GM08714 (cell line): ENCODE results near the gene RFX1.
"Not testable (repeated sequence)": the region's sequence is repeated elsewhere in the genome, so short reads cannot be mapped to it uniquely, and the experiment has no call there.

Experiments used
- H3K4me3 ChIP-seq: fragments of 200-500 bp; sonication (Bioruptor generic); 2 replicates; pipeline ENCODE4 v1.5.1; 2014; ENCODE audit warnings: mild to moderate bottlenecking, low read length, inconsistent platforms
- ZNF274 ChIP-seq: IDR thresholded peaks from 2 replicates; pipeline ENCODE4 v1.6.1; 2012; ENCODE audit warnings: mild to moderate bottlenecking, low read depth, low read length

RFX1 gene

GRCh38 chr19:13981021-13981420 is 25.1 kb downstream of the RFX1 start:
- TF ChIP-seq ZNF274, result no peak
- no peak overlapping the region for H3K4me3 ChIP-seq

DNA sequence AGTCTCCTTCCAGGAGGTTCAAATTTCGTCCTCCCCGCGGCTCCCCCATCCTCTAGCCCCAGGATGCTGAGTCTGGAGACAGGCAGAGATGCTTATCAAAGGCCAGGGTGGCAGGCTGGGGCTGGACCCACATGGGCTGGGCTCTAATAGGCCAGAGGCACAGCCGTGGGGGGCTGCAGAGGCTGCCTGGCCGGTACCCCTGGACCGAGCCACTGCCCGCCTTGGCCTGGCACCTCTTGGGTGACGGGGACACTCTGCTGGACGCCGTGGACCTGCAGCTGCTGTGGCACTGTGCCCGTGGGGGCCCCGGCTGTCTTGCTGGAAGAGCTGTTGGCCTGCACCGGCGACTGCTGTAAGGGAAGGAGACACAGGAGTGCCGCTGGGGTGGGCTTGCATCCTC is 25.8 kb downstream of the RFX1 start:
- H3K4me3 ChIP-seq, result no peak overlapping the region
- no peak for TF ChIP-seq ZNF274

DNA sequence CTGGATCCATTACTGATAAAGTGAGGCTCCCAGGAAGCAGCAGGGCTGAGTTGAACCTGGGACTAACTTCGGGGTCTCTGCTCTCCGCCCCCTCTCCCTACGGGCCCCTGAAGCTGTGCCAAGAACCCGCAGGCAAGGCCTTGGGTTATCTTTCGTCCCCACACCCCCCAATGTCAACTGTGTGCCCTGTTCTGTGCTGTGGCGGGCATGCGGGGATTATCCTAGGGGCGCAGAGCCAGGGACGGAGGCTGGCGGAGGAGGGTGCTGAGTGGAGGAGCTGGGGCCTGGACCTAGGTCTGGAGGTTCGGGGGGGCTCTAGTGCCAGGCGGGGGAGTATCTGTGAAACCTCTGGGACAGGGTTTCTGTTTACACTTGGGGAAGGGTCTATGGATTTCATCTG is 26.4 kb downstream of the RFX1 start:
- no peak overlapping the region for H3K4me3 ChIP-seq
- TF ChIP-seq ZNF274, result no peak

- no peak overlapping the region for H3K4me3 ChIP-seq
- no peak for TF ChIP-seq ZNF274
Observed at GRCh38 chr19:13979244-13979615, 26.9 kb downstream of the RFX1 start.

- no peak overlapping the region for H3K4me3 ChIP-seq
- no peak for TF ChIP-seq ZNF274
Observed at GRCh38 chr19:13978351-13979243, 27.5 kb downstream of the RFX1 start.

GRCh38 chr19:13977803-13978202 is 28.3 kb downstream of the RFX1 start:
- no peak for TF ChIP-seq ZNF274
- no peak overlapping the region for H3K4me3 ChIP-seq

DNA sequence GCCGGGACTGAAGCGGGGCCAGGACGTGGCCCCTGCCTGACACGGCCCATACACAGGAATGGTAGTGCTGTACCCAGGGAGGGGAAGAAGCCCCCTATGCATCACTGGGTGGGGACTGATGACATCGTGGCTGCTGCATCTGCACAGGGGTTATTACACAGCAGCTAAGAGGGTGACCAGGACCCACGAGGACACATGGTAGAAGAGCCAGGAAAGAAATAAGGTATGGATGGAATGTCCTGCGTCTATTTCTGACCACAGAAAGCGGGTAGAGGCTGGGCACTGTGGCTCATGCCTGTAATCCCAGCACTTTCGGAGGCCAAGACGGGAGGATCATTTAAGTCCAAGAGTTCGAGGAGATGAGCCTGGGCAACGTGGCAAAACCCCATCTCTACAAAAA is 29.7 kb downstream of the RFX1 start:
- TF ChIP-seq ZNF274, result no peak
- H3K4me3 ChIP-seq, result no peak overlapping the region

GRCh38 chr19:13975870-13976269 is 30.2 kb downstream of the RFX1 start:
- no peak overlapping the region for H3K4me3 ChIP-seq
- TF ChIP-seq ZNF274, result no peak

- no peak overlapping the region for H3K4me3 ChIP-seq
- TF ChIP-seq ZNF274, result no peak
Observed at GRCh38 chr19:13974073-13974472, 32.0 kb downstream of the RFX1 start.

DNA sequence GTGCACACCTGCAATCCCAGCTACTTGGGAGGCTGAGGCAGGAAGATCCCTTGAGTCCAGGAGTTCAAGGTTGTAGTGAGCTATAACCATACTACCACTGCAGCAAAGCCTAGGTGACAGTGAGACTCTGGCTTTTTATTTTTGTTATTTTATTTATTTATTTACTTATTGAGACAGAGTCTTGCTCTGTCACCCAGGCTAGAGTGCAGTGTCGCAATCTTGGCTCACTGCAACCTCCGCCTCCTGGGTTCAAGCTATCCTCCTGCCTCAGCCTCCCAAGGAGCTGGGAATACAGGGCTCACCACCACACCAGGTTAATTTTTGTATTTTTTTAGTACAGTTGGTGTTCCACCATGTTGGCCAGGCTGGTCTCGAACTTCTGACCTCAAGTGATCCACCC is 32.6 kb downstream of the RFX1 start:
- not testable (repeated sequence) for H3K4me3 ChIP-seq

DNA sequence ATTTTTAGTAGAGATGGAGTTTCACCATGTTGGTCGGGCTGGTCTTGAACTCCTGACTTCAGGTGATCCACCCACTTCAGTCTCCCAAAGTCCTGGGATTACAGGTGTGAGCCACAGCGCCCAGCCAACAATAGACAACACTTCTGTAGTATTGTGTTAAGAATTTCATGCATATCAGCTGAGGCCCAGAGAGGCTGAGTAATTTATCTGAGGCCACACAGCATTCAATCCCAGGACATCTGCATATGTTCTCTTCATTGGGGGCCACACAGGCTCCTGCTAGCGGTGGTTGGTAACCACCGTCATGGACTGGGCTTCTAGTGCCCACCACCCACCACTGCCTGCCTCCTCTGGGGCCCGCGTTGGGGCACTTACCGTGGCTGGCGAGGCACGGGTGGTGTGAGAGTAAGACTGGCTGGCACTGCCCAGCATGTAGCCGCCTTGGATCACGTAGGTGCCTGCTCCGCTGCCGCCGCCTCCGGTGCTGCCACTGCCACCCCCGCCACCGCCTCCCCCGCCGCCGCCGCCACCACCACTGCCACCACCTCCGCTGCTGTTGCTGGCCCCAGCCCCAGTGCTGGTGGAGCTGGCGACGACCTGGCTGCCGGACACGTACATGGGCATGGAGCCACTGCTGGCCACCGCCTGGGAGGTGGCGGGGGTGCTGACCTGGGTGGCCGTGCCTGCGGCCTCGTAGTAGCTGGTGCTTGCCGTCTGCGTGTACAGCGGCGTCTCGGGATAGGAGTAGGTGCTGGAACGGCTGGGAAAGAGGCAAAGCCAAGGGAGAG is 33.6 kb downstream of the RFX1 start:
- TF ChIP-seq ZNF274, result no peak
- H3K4me3 ChIP-seq, result no peak overlapping the region

DNA sequence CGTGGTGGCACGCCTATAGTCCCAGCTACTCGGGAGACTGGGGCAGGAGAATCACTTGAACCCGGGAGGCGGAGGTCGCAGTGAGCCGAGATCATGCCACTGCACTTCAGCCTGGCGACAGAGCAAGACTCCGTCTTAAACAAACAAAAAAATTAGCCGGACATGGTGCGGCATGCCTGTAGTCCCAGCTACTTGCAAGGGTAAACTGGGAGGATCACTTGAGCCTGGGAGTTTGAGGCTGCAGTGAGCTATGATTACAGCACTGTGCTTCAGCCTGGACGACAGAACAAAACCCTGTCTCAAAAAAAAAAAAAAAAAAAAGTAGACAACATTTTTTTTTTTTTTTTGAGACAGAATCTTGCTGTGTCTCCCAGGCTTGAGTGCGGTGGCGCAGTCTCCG is 34.3 kb downstream of the RFX1 start:
- not testable (repeated sequence) for H3K4me3 ChIP-seq

DNA sequence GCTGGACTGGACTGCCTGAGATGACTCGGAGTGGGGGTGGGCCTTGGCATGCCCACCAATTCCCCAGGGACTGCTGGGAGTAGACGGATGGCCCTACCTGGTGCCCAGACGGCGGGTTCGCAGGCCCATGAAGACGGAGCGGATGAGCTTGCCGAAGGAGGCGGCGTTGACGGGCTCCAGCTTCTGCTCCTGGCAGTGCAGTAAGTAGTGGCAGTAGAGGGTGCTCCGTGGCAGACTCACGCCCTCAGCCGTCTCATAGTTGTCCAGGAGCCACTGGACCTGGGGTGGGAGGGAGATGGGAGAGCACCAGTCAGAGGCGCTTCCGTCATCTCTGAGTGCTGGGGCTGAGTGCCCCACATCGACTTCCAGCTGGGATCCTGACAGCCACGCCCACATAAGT is 36.2 kb downstream of the RFX1 start:
- TF ChIP-seq ZNF274, result no peak
- H3K4me3 ChIP-seq, result no peak overlapping the region

DNA sequence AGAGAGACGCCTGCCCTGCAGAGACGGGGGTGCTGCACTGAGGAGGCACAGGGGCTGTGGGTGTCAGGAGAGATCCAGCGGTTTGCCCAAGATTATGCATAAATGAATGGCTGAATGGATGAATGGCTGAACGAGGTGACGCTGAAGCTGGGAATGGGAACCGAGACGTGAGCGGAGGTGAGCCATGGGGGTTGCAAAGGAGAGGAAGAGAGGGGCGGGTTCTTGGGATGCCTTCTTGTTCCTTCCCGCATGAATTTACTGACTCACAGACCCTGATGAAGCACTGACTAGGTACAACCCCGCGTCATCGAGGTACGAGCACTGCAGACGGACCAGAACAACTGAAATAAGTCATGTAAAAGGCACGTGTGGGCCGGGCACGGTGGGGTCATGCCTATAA is 37.1 kb downstream of the RFX1 start:
- no peak overlapping the region for H3K4me3 ChIP-seq
- no peak for TF ChIP-seq ZNF274

GRCh38 chr19:13968383-13968935 is 37.7 kb downstream of the RFX1 start:
- TF ChIP-seq ZNF274, result no peak
- H3K4me3 ChIP-seq, result no peak overlapping the region

DNA sequence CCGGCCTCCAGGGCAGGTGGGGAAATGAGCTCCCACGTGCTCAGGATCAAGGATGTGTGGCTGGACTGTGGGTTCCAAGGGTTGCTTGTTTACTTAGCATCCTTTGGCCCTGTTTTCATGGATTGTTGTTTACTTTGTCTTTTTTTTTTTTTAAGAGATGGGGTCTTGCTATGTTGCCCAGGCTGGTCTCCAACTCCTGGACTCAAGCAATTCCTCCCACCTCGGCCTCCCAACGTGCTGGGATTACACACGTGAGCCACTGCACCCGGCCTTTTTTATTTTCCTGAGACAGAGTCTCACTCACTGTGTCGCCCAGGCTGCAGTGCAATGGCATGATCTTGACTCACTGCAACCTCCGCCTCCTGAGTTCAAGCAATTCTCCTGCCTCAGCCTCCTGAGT is 38.9 kb downstream of the RFX1 start:
- H3K4me3 ChIP-seq, result not testable (repeated sequence)
